Activated naive CD4-positive, alpha-beta T cell treated with anti-CD3 and anti-CD28 coated beads for 36 hours (primary cell): Measurements from ENCODE around the gene UMAD1. TPM values are rescaled to one million over a fixed set of nuclear protein-coding genes. Genes with fewer than 3 reads are reported as not detected.

Source experiments
- CTCF ChIA-PET: fragments of 350-600 bp; sonication (Branson Sonifier 250); formaldehyde crosslinking; loops from one replicate; lab custom pipeline; 2021; ENCODE audit warnings: antibody characterized with exemption; lab: Charles Lee
- DNase-seq: peaks from one replicate; pipeline ENCODE4 v3.0.0-alpha.2; 2020
- H3K27ac Mint-ChIP-seq: one replicate; pipeline ENCODE4 v1.8.0; 2021; ENCODE audit warnings: mild to moderate bottlenecking, mixed read lengths
- H3K27me3 Mint-ChIP-seq: one replicate; pipeline ENCODE4 v1.8.0; 2021; ENCODE audit warnings: low read depth, mixed read lengths
- H3K36me3 Mint-ChIP-seq: one replicate; pipeline ENCODE4 v1.8.0; 2021; ENCODE audit warnings: low read depth, mixed read lengths
- H3K4me1 Mint-ChIP-seq: one replicate; pipeline ENCODE4 v1.8.0; 2021; ENCODE audit warnings: low read depth, mixed read lengths
- H3K4me3 Mint-ChIP-seq: one replicate; pipeline ENCODE4 v1.8.0; 2021; ENCODE audit warnings: mild to moderate bottlenecking, moderate library complexity, mixed read lengths
- H3K9me3 Mint-ChIP-seq: one replicate; pipeline ENCODE4 v1.8.0; 2021; ENCODE audit warnings: mixed read lengths
- intact Hi-C: fragments of 100-400 bp; cut with micrococcal nuclease; formaldehyde crosslinking; loops from one replicate; pipeline ENCODE4 v1.15.1; 2023
- total RNA-seq, 2 experiments: library from RNA; stranded (reverse); gene quantifications; one replicate each; pipeline ENCODE4 v1.2.3, GENCODE V29; 2021

UMAD1 gene
- total RNA-seq, 2 experiments from 2014 or later = 13.8 to 14.3 TPM

DNA sequence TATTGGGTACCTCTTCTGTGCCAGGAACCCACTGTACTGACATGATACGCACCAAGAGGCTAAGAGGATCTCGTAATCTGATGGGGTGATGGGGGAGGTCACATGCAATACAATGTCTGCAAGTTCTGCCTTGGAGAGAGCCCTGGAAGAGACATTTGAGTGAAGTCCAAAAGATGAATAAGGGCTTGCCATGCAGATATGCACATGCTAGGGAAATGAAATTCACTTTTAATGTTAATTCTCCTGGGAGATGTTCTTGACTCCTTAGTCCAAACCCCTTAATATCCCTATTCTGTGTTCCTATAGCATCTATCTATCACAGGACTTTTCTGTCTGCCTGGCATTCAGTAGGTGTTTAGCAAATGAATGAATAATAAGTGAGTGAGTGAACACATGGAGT lies 274.0 kb downstream of the UMAD1 start:
- intact Hi-C loops = no loop called here
- Mint-ChIP-seq H3K9me3 (no peaks in the 10 kb centered on the region), H3K4me1 (peaks cover 2% of the 10 kb centered on the region), H3K27me3 (no peaks in the 10 kb centered on the region), H3K4me3 (no peak overlapping the region), H3K27ac (no peak overlapping the region), H3K36me3 (no peaks in the 10 kb centered on the region)
- no peak for DNase-seq
- CTCF ChIA-PET = no interaction called here

- Mint-ChIP-seq H3K36me3 (no peaks in the 10 kb centered on the region), H3K27ac (no peak overlapping the region)
- intact Hi-C loops = no loop called here
Measured at GRCh38 chr7:7916064-7916463, 275.5 kb downstream of the UMAD1 start.

DNA sequence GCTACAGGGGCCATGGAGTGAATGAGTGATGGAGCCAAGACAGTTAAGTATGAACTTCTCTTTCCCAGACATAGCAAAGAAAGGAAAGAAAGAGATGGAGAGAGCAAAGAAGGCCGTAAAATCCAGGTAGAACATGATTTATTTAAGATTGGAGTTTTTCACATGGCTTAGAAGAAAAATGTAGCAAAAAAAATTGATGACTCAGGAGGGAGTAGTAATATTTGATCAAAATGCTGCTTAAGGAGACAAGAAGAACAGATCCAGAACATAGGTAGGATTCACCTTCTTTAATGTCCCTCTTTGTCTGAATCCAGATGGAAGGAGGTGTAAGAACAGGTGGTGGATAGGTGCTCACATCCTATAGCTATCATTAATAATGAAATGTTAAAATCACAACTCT lies 277.0 kb downstream of the UMAD1 start:
- intact Hi-C loops = no loop called here
- CTCF ChIA-PET = no interaction called here
- Mint-ChIP-seq H3K4me1 (peaks cover 12% of the 10 kb centered on the region), H3K27ac (no peak overlapping the region), H3K36me3 (no peaks in the 10 kb centered on the region), H3K27me3 (no peaks in the 10 kb centered on the region), H3K9me3 (no peaks in the 10 kb centered on the region), H3K4me3 (no peak overlapping the region)
- no peak for DNase-seq

More at GRCh38 chr7:7916064-7916463, 275.5 kb downstream of the UMAD1 start:
- no peak for DNase-seq
- CTCF ChIA-PET = no interaction called here
- Mint-ChIP-seq H3K9me3 (no peaks in the 10 kb centered on the region), H3K27me3 (no peaks in the 10 kb centered on the region), H3K4me3 (no peak overlapping the region), H3K4me1 (peaks cover 12% of the 10 kb centered on the region)

DNA sequence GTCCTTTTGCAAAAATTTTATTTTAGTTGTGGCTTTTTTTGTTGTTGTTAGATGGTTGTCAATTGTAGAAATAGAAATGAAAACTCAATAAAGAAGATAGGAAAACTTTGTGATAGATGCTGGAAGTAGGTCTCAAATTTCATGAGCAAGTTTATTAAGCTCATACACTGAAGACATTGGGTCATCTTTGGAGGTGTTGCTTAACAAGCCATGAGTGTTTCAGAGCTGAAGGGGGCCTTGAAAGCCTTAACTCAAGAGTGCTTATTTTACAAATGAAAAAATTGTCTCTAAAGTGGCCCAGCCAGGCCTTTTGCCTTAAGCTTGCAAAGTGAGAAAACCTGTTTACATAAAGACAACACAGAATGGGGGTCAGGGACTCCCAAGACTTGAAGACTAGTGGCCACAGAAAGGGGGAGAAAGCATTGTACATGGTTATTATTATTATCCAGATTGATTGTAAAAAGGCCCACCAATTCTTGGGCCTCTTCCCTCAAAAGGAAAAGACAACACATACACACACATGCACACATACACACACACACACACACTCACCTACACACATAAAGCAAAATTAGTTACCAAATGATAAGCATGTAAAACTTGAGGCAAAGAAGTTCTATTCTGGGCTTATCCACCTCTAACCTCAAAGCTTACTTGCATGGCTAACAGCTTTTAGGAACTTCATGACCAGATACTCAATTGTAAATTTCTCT lies 278.3 kb downstream of the UMAD1 start:
- CTCF ChIA-PET = interaction anchor here (0.6 to 2.5 kb wide), 3 partner anchors 34 to 271 kb away, joined by 3 to 5 read pairs (median 3); no protein-coding TSS in a partner anchor
- no peaks in the 10 kb centered on the region for H3K27me3 Mint-ChIP-seq
- H3K36me3 Mint-ChIP-seq = no peaks in the 10 kb centered on the region
- H3K4me3 Mint-ChIP-seq = no peak overlapping the region
- peaks cover 18% of the 10 kb centered on the region for H3K4me1 Mint-ChIP-seq
- H3K27ac Mint-ChIP-seq = no peak overlapping the region
- no peak for DNase-seq
- intact Hi-C loops = no loop called here
- no peaks in the 10 kb centered on the region for H3K9me3 Mint-ChIP-seq

DNA sequence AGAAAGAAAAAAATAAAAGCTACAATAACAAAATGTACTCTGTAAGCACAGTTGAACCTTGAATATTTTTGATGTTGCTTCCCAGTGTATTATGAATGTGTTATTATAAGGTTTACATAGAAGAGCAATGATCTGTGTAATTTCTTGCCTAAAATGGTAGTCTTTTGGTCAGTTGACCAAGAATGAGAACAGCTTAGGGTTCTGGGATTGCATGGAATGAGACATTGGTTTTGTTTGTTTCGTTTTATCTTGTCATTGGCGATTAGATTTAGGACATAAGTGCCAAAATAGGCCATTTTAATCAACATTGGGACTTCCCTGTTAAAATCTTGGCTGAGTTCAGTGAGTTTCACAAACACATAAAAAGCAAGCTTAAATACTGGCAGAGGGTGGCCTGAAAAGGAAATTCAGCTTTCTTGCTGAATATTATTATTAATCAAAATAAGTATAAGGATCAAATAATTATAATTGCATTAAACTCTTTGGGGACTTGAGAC lies 278.9 kb downstream of the UMAD1 start:
- intact Hi-C loops = no loop called here

GRCh38 chr7:7920056-7920455 lies 279.5 kb downstream of the UMAD1 start:
- Mint-ChIP-seq H3K9me3 (no peaks in the 10 kb centered on the region), H3K27ac (no peak overlapping the region), H3K36me3 (no peaks in the 10 kb centered on the region), H3K27me3 (no peaks in the 10 kb centered on the region), H3K4me3 (no peak overlapping the region), H3K4me1 (peaks cover 24% of the 10 kb centered on the region)
- intact Hi-C loops = loop anchor here (1.0 to 2.0 kb wide), 7 partner anchors 25 to 215 kb away; partner anchors contain the start of gene GLCCI1
- no peak for DNase-seq
- CTCF ChIA-PET = interaction anchor here (1.0 to 2.5 kb wide), 2 partner anchors 239 to 270 kb away, joined by 3 to 5 read pairs; no protein-coding TSS in a partner anchor

More for the DNA sequence above, 278.9 kb downstream of the UMAD1 start:
- Mint-ChIP-seq H3K27me3 (no peaks in the 10 kb centered on the region), H3K27ac (no peak overlapping the region), H3K9me3 (no peaks in the 10 kb centered on the region), H3K36me3 (no peaks in the 10 kb centered on the region), H3K4me1 (peaks cover 24% of the 10 kb centered on the region), H3K4me3 (no peak overlapping the region)
- DNase-seq = no peak
- CTCF ChIA-PET = interaction anchor here (2.5 kb wide), 1 partner anchor 238 kb away, joined by 5 read pairs; no protein-coding TSS in a partner anchor

GRCh38 chr7:7920481-7920880 lies 279.9 kb downstream of the UMAD1 start:
- H3K4me1 Mint-ChIP-seq = peaks cover 24% of the 10 kb centered on the region
- H3K27ac Mint-ChIP-seq = no peak overlapping the region
- intact Hi-C loops = loop anchor here (1.0 to 2.0 kb wide), 7 partner anchors 25 to 214 kb away; partner anchors contain the start of gene GLCCI1
- peak; percentile 46 for DNase-seq
- no peaks in the 10 kb centered on the region for H3K36me3 Mint-ChIP-seq
- no peak overlapping the region for H3K4me3 Mint-ChIP-seq
- CTCF ChIA-PET = interaction anchor here (1.0 to 2.5 kb wide), 3 partner anchors 239 to 270 kb away, joined by 3 to 5 read pairs (median 3); no protein-coding TSS in a partner anchor
- H3K9me3 Mint-ChIP-seq = no peaks in the 10 kb centered on the region
- no peaks in the 10 kb centered on the region for H3K27me3 Mint-ChIP-seq

DNA sequence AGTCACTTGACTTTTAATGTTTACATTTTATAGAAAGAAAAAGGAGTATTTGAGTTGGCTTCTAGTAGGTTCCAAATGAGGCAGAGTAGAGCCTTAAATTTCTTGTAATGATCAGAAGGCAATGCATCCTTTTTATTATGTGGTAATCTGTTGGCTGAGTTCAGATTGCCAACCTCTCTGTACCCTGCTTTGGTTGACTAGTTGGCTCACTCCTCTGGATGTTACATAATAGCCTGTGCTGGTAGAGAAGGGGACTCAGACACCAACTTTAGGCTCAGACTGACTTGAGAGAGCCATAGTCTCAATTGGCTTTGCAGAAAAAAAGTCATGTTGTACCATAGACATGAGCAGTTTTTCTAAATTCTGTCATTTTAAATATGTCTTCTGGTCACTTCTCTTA lies 281.3 kb downstream of the UMAD1 start:
- no peaks in the 10 kb centered on the region for H3K9me3 Mint-ChIP-seq
- H3K36me3 Mint-ChIP-seq = no peaks in the 10 kb centered on the region
- no peaks in the 10 kb centered on the region for H3K27me3 Mint-ChIP-seq
- no peak overlapping the region for H3K27ac Mint-ChIP-seq
- peaks cover 24% of the 10 kb centered on the region for H3K4me1 Mint-ChIP-seq
- intact Hi-C loops = loop anchor here (2.0 kb wide), 2 partner anchors 119 to 213 kb away; no protein-coding TSS in a partner anchor
- CTCF ChIA-PET = interaction anchor here (1.2 kb wide), 1 partner anchor 267 kb away, joined by 3 read pairs; no protein-coding TSS in a partner anchor
- H3K4me3 Mint-ChIP-seq = no peak overlapping the region
- DNase-seq = no peak

DNA sequence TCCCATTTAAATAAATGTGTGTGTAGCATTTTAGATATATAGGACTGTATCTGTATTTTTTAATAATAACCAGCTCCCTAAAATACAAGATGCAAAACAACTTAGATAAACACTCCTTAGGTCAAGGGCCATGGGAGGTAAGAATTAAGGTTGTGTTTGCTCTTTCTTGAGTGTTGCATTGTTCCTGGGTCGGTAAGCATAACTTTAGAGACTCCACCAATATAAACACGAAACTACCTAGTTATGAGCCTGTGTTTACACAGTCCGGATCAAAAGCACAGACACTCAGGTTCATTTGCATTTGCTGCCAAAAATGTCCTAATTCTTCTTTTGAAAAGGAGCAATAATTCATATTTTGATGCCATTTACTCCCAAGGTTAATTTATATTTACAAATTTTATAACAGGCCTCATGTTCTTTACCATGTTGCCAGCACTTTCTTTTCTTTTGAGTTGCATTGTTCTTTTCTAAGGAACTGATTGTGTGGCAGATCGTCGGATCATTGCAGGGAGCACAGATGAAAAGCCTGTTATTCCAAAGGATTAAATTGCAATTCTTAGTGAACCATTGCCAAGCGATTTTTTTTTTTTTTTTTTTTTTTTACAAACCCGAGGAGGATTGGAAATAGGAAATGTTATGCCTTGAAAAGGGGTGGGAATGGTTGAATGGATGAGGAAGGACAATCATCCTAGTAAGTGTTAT lies 282.3 kb downstream of the UMAD1 start:
- H3K27ac Mint-ChIP-seq = no peak overlapping the region
- no peak overlapping the region for H3K4me3 Mint-ChIP-seq
- intact Hi-C loops = no loop called here
- peaks cover 24% of the 10 kb centered on the region for H3K4me1 Mint-ChIP-seq
- H3K36me3 Mint-ChIP-seq = no peaks in the 10 kb centered on the region
- no peaks in the 10 kb centered on the region for H3K27me3 Mint-ChIP-seq
- H3K9me3 Mint-ChIP-seq = no peaks in the 10 kb centered on the region
- DNase-seq = no peak
- CTCF ChIA-PET = interaction anchor here (0.6 to 1.3 kb wide), 2 partner anchors 9 to 347 kb away, joined by 3 to 4 read pairs; no protein-coding TSS in a partner anchor

- CTCF ChIA-PET = no interaction called here
- no peak for DNase-seq
- H3K27me3 Mint-ChIP-seq = no peaks in the 10 kb centered on the region
- no peak overlapping the region for H3K27ac Mint-ChIP-seq
- intact Hi-C loops = no loop called here
- no peak overlapping the region for H3K4me3 Mint-ChIP-seq
- H3K36me3 Mint-ChIP-seq = no peaks in the 10 kb centered on the region
- peaks cover 24% of the 10 kb centered on the region for H3K4me1 Mint-ChIP-seq
- no peaks in the 10 kb centered on the region for H3K9me3 Mint-ChIP-seq
Measured at GRCh38 chr7:7923818-7924217, 283.3 kb downstream of the UMAD1 start.

DNA sequence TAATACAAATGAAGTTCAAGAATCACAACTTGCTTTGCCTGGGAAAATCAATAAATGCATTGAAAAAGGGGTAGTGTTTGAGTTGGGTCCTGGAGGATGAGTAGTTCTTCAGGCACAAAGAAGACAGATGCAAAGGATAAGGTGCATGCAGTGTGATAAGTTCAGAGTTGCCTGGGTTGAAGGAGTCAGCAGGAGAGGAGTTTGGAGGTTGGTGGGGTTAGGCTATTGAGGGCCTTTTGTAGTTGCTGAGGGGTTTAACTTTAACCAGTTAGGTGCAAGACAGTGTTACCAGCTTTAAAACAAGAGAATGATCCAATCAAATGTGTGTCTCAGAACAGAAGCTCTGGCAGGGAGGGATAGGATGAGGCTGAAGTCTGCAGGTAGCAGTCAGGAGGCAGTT lies 283.8 kb downstream of the UMAD1 start:
- CTCF ChIA-PET = no interaction called here
- intact Hi-C loops = no loop called here
- Mint-ChIP-seq H3K4me1 (peaks cover 24% of the 10 kb centered on the region), H3K36me3 (no peaks in the 10 kb centered on the region), H3K4me3 (no peak overlapping the region), H3K27ac (no peak overlapping the region), H3K9me3 (no peaks in the 10 kb centered on the region), H3K27me3 (no peaks in the 10 kb centered on the region)
- no peak for DNase-seq
